Mesodermal cell (in vitro differentiated cells): ENCODE data around the gene SRSF4.
"Not testable (repeated sequence)": the region's sequence is repeated elsewhere in the genome, so short reads cannot be mapped to it uniquely, and the experiment has no call there.

ENCODE experiments used
- H3K27ac ChIP-seq: 2 replicates; pipeline ENCODE4 v1.7.0; 2013; ENCODE audit warnings: mild to moderate bottlenecking, low read depth, low read length, moderate library complexity; ENCODE audit not compliant: severe bottlenecking
- H3K36me3 ChIP-seq: 2 replicates; pipeline ENCODE4 v1.7.1; 2013; ENCODE audit warnings: mild to moderate bottlenecking, low read length, moderate library complexity; ENCODE audit not compliant: control insufficient read depth, insufficient read depth
- H3K4me1 ChIP-seq: one replicate; pipeline ENCODE4 v1.7.1; 2013; ENCODE audit warnings: mild to moderate bottlenecking, low read length; ENCODE audit not compliant: insufficient read depth, control insufficient read depth, poor library complexity, severe bottlenecking
- H3K4me3 ChIP-seq: 2 replicates; pipeline ENCODE4 v1.7.0; 2013; ENCODE audit warnings: low read length, control low read depth, mild to moderate bottlenecking; ENCODE audit not compliant: insufficient read depth, poor library complexity, severe bottlenecking; ENCODE audit errors: extremely low read depth
- H3K9me3 ChIP-seq: 2 replicates; pipeline ENCODE4 v1.7.1; 2013; ENCODE audit warnings: mild to moderate bottlenecking, low read length, moderate library complexity; ENCODE audit not compliant: control insufficient read depth
- WGBS, 2 experiments: methylation state at CpG; one replicate each; pipeline ENCODE4 v1.1.5; 2013; ENCODE audit warnings: missing lambda C conversion rate in 2 of 2; ENCODE audit not compliant: insufficient coverage in 2 of 2; 5-methylcytosine and 5-hydroxymethylcytosine counted together

SRSF4 gene

DNA sequence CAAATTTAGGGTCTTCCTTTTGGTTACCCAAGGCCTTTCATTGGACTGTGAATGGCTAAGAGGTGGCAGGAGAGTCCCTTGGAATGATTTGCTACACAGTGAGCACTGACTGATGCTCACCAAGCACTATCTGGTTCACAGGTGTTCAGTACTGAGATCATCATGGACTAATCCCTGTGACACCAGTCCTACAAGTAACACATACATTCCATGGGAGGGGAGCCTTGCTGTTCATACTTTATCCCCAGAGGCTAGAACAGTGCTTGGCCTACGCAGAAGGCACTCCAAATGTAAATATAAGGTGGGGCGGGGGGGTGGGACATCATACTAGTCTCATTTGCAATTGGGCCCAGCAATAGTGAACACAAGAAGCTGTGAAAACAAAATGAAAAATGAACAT lies 37.5 kb downstream of the SRSF4 start:
- no peak overlapping the region for H3K4me3 ChIP-seq
- no peaks in the 10 kb centered on the region for H3K9me3 ChIP-seq
- H3K36me3 ChIP-seq, result peaks cover 59% of the 10 kb centered on the region
- WGBS, 2 experiments, result 100% methylated on average over 2 of the region's 2 CpGs; no CpG with 5 or more reads in 1 of the 2 experiments
- no peaks in the 10 kb centered on the region for H3K4me1 ChIP-seq
- H3K27ac ChIP-seq, result no peak overlapping the region

DNA sequence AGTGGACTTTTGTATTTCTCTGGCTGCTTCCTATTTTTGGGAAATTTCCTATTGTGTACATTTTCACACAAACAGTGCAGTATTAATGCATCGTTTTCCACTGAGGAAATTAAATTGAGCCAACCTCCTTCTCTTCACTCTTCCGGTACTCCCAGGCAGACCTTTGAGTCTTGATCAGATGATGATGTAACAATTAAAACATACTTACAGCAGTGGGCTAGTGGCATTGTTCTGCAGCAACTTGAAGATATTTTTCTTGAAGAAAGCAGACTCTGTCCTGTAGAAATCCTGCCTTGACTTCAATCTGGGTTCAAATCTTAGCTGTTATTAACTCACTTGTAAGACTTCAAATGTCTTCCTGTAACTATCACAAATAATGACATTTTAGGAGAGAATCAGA lies 39.0 kb downstream of the SRSF4 start:
- Histone ChIP-seq H3K4me1 (no peaks in the 10 kb centered on the region), H3K4me3 (no peak overlapping the region), H3K36me3 (peaks cover 44% of the 10 kb centered on the region), H3K27ac (peak overlapping the region; percentile 29), H3K9me3 (no peaks in the 10 kb centered on the region)
- WGBS, 2 experiments, result no CpG with 5 or more reads among the region's 2 CpGs

GRCh38 chr1:29136391-29136915 lies 45.2 kb downstream of the SRSF4 start:
- H3K27ac ChIP-seq, result no peak overlapping the region
- H3K36me3 ChIP-seq, result no peaks in the 10 kb centered on the region
- H3K9me3 ChIP-seq, result no peaks in the 10 kb centered on the region
- H3K4me1 ChIP-seq, result no peaks in the 10 kb centered on the region
- WGBS, 2 experiments, result 85 to 91% methylated on average over 9 to 11 of the region's 14 CpGs
- no peak overlapping the region for H3K4me3 ChIP-seq

DNA sequence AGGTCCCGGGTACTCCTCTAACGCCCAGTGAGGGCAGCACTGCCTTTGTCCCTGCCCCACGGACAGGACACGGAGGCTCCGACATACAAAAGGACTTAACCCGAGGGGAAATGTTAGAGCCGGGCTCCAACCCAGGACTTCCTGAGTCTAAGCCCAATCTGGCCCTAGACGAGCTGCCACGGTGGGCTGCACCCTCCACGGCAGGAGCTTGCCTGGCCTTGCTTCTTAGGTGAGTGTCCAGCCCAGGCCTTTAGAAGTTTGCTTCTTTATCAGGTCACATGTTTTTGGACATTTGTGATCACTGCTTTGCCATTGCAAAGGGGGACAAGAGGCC lies 47.0 kb downstream of the SRSF4 start:
- no peak overlapping the region for H3K27ac ChIP-seq
- no peaks in the 10 kb centered on the region for H3K36me3 ChIP-seq
- no peaks in the 10 kb centered on the region for H3K9me3 ChIP-seq
- no peak overlapping the region for H3K4me3 ChIP-seq
- 80 to 87% methylated on average over 10 of the region's 10 CpGs for WGBS, 2 experiments
- peaks cover 3% of the 10 kb centered on the region for H3K4me1 ChIP-seq

GRCh38 chr1:29133861-29134694 lies 47.6 kb downstream of the SRSF4 start:
- no peak overlapping the region for H3K4me3 ChIP-seq
- no peak overlapping the region for H3K27ac ChIP-seq
- no peaks in the 10 kb centered on the region for H3K9me3 ChIP-seq
- 88 to 92% methylated on average over 48 to 55 of the region's 55 CpGs for WGBS, 2 experiments
- no peaks in the 10 kb centered on the region for H3K36me3 ChIP-seq
- H3K4me1 ChIP-seq, result peaks cover 5% of the 10 kb centered on the region

DNA sequence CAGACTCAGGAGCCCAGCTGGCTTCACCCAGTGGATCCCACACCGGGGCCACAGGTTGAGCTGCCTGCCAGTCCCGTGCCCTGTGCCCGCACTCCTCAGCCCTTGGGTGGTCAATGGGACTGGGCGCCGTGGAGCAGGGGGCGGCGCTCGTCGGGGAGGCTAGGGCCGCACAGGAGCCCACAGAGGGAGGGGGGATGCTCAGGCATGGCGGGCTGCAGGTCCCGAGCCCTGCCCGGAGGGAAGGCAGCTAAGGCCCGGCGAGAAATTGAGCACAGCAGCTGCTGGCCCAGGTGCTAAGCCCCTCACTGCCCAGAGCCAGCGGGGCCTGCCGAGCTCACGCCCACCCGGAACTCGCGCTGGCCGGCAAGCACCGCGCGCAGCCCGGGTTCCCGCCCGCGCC lies 50.6 kb downstream of the SRSF4 start:
- H3K27ac ChIP-seq, H3K4me3 ChIP-seq, H3K9me3 ChIP-seq, H3K36me3 ChIP-seq, H3K4me1 ChIP-seq: not testable (repeated sequence)
- WGBS, 2 experiments, result 97 to 99% methylated on average over 6 to 17 of the region's 29 CpGs

GRCh38 chr1:29129916-29130315 lies 51.8 kb downstream of the SRSF4 start:
- Histone ChIP-seq H3K4me3 (no peak overlapping the region), H3K4me1 (peaks cover 12% of the 10 kb centered on the region), H3K36me3 (no peaks in the 10 kb centered on the region), H3K9me3 (no peaks in the 10 kb centered on the region), H3K27ac (no peak overlapping the region)
- WGBS, 2 experiments, result 85 to 86% methylated on average over 4 to 5 of the region's 5 CpGs

GRCh38 chr1:29128739-29129138 lies 53.0 kb downstream of the SRSF4 start:
- H3K9me3 ChIP-seq, result no peaks in the 10 kb centered on the region
- 96 to 100% methylated on average over 4 to 5 of the region's 6 CpGs for WGBS, 2 experiments
- H3K36me3 ChIP-seq, result no peaks in the 10 kb centered on the region

DNA sequence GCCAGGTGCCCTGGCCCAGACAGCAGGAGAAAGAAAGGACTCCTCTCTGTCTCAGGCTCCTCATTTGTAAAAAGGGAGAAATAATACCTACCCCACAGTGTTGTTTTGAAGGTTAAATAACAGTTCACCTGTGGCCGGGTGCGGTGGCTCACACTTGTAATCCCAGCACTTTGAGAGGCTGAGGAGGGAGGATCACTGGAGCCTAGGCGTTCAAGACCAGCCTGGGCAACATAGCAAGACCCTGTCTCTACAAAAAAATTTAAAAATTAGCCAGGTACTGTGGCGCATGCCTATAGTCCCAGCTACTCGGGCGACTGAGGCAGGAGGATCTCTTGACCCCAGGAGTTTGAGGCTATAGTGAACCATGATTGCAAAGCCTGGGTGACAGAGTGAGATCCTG lies 55.5 kb downstream of the SRSF4 start:
- 93 to 95% methylated on average over 6 of the region's 6 CpGs for WGBS, 2 experiments
- Histone ChIP-seq H3K4me1 (peaks cover 12% of the 10 kb centered on the region), H3K9me3 (no peaks in the 10 kb centered on the region), H3K36me3 (peaks cover 2% of the 10 kb centered on the region), H3K4me3 (no peak overlapping the region), H3K27ac (no peak overlapping the region)

More at GRCh38 chr1:29128739-29129138, 53.0 kb downstream of the SRSF4 start:
- H3K4me1 ChIP-seq, result peaks cover 12% of the 10 kb centered on the region
- H3K4me3 ChIP-seq, result no peak overlapping the region
- no peak overlapping the region for H3K27ac ChIP-seq

GRCh38 chr1:29125788-29126187 lies 55.9 kb downstream of the SRSF4 start:
- 81 to 84% methylated on average over 4 to 5 of the region's 6 CpGs for WGBS, 2 experiments
- Histone ChIP-seq H3K4me3 (no peak overlapping the region), H3K27ac (no peak overlapping the region), H3K9me3 (no peaks in the 10 kb centered on the region), H3K36me3 (peaks cover 6% of the 10 kb centered on the region), H3K4me1 (peaks cover 16% of the 10 kb centered on the region)

GRCh38 chr1:29125237-29125641 lies 56.5 kb downstream of the SRSF4 start:
- Histone ChIP-seq H3K9me3 (no peaks in the 10 kb centered on the region), H3K27ac (peak overlapping the region; percentile 91), H3K36me3 (peaks cover 12% of the 10 kb centered on the region), H3K4me1 (peaks cover 21% of the 10 kb centered on the region), H3K4me3 (peak overlapping the region; percentile 76)
- 75 to 83% methylated on average over 13 to 14 of the region's 14 CpGs for WGBS, 2 experiments
